Measurements from ENCODE around the gene GNA12. TPM values are rescaled to one million over a fixed set of nuclear protein-coding genes. Genes with fewer than 3 reads are reported as not detected.

The GNA12 gene
- total and polyA plus RNA-seq, 11 donors, result 10.7 to 56.5 (median 34.9) TPM

GRCh38 chr7:2803755-2804154 lies 40.4 kb downstream of the GNA12 start:
- 93 to 97% (median 94%) methylated on average over 4 of the region's 4 CpGs for WGBS, 4 donors
- Histone ChIP-seq H3K4me3 (no peak overlapping the region), H3K9me3 (no peaks in the 10 kb centered on the region), H3K27me3 (no peaks in the 10 kb centered on the region), H3K27ac (peak overlapping the region in 11 of 12 donors; percentile 62 to 84 (median 78)), H3K36me3 (no peaks in the 10 kb centered on the region), H3K4me1 (peaks cover 0 to 67% (median 53%) of the 10 kb centered on the region in 12 donors)
- intact Hi-C loops (cut with DNase I), result loop anchor here in 6 of 10 donors (5.0 to 10.0 kb wide), 3 partner anchors 39 to 69 kb away; partner anchors contain the start of gene GNA12 (in 1 of the 6)
- TF ChIP-seq, protein P1, sequence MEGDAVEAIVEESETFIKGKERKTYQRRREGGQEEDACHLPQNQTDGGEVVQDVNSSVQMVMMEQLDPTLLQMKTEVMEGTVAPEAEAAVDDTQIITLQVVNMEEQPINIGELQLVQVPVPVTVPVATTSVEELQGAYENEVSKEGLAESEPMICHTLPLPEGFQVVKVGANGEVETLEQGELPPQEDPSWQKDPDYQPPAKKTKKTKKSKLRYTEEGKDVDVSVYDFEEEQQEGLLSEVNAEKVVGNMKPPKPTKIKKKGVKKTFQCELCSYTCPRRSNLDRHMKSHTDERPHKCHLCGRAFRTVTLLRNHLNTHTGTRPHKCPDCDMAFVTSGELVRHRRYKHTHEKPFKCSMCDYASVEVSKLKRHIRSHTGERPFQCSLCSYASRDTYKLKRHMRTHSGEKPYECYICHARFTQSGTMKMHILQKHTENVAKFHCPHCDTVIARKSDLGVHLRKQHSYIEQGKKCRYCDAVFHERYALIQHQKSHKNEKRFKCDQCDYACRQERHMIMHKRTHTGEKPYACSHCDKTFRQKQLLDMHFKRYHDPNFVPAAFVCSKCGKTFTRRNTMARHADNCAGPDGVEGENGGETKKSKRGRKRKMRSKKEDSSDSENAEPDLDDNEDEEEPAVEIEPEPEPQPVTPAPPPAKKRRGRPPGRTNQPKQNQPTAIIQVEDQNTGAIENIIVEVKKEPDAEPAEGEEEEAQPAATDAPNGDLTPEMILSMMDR (IDR thresholded peaks at IDR 0.05), result no peak
- TF ChIP-seq POLR2A (IDR thresholded peaks at IDR 0.05), result no peak
- ATAC-seq (no peak), DNase-seq (no peak)

DNA sequence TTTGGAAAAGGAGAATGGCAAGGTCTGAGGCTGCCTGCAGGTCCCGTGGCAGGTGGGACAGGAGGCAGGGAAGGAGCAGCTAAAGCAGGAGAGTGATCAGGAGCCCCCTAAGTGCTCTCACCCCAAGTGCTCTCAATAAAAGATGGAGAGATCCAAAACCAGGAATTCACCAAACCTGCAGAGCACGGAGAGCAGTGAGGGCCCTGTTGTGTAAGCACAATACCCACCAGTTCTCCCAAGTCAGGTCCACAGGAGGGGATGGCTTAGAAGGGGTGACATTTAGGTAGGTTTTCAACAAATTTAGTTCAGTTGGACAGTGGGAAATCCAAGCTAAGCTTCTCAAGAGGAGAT lies 40.8 kb downstream of the GNA12 start:
- no peak for DNase-seq
- H3K9me3 ChIP-seq, result no peaks in the 10 kb centered on the region
- 59 to 76% (median 64%) methylated on average over 2 of the region's 2 CpGs for WGBS, 4 donors
- no peaks in the 10 kb centered on the region for H3K36me3 ChIP-seq
- H3K27ac ChIP-seq, result peak overlapping the region; percentile 48 to 84 (median 78)
- intact Hi-C loops (cut with DNase I), result loop anchor here in 6 of 10 donors (5.0 to 10.0 kb wide), 3 partner anchors 39 to 69 kb away; partner anchors contain the start of gene GNA12 (in 1 of the 6)
- peaks cover 0 to 66% (median 53%) of the 10 kb centered on the region in 12 donors for H3K4me1 ChIP-seq
- no peak for TF ChIP-seq POLR2A (IDR thresholded peaks at IDR 0.05)
- TF ChIP-seq, protein P1 (IDR thresholded peaks at IDR 0.05), result no peak
- ATAC-seq, result peak in 2 of 4 donors; percentile 2 to 3
- H3K27me3 ChIP-seq, result no peaks in the 10 kb centered on the region
- H3K4me3 ChIP-seq, result peak overlapping the region in 6 of 12 donors; percentile 1 to 37 (median 16)

DNA sequence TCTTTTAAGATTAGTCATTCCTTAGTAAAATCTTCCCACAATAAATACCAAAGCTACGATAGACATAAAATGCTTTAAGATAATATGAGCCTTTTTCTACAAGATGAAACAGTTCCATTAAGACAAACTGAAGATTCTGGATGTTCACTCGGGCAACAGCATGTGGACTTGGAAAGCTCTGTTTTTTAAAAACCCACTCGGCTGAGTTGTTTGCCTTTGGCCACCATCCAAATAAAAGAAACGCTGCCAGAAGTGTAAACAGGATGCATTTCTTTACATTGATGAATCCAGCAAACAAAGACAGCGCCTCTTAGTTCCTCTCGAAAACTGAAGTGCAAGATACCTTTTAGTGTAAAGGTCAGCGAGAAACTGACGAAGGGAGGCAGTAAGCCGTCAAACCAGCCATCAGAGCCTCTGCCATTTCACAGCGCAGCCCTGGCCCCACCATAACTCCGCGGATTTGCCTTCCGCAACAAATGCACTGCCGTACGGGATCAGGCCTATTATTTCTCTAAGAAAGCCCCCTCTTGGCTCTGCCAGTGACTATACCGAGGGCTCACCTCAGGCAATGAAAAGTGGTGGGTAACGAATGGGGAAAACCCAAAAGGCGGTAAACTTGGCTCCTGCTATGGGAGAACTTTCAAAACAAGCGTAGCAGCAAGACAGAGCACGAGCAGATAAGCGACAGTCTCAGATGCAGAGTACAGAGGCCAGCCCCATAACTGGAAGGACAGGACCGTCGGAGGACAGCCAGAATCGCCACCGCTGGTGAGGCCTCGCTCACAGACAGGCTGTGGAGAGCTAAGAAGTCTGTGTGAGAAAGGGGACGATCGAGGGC lies 41.4 kb downstream of the GNA12 start:
- intact Hi-C loops (cut with DNase I), result loop anchor here in 6 of 10 donors (5.0 to 10.0 kb wide), 3 partner anchors 40 to 68 kb away; partner anchors contain the start of gene GNA12 (in 1 of the 6)
- H3K4me1 ChIP-seq, result peaks cover 0 to 66% (median 53%) of the 10 kb centered on the region in 12 donors
- no peaks in the 10 kb centered on the region for H3K36me3 ChIP-seq
- peak overlapping the region in 9 of 12 donors; percentile 1 to 37 (median 17) for H3K4me3 ChIP-seq
- H3K27me3 ChIP-seq, result no peaks in the 10 kb centered on the region
- DNase-seq (peak in 3 of 5 donors; percentile 48 to 69 (median 67)), ATAC-seq (peak; percentile 54 to 78 (median 64))
- H3K27ac ChIP-seq, result peak overlapping the region; percentile 48 to 84 (median 78)
- TF ChIP-seq, protein P1 (IDR thresholded peaks at IDR 0.05), result no peak
- TF ChIP-seq POLR2A (IDR thresholded peaks at IDR 0.05), result no peak
- 31 to 43% (median 40%) methylated on average over 28 of the region's 28 CpGs for WGBS, 4 donors
- no peaks in the 10 kb centered on the region for H3K9me3 ChIP-seq

GRCh38 chr7:2802101-2802500 lies 42.0 kb downstream of the GNA12 start:
- no peaks in the 10 kb centered on the region for H3K9me3 ChIP-seq
- peak overlapping the region in 10 of 12 donors; percentile 54 to 84 (median 78) for H3K27ac ChIP-seq
- no peaks in the 10 kb centered on the region for H3K36me3 ChIP-seq
- intact Hi-C loops (cut with DNase I), result loop anchor here in 6 of 10 donors (5.0 to 10.0 kb wide), 3 partner anchors 40 to 67 kb away; partner anchors contain the start of gene GNA12 (in 1 of the 6)
- H3K27me3 ChIP-seq, result no peaks in the 10 kb centered on the region
- WGBS, 4 donors, result 38 to 52% (median 48%) methylated on average over 2 of the region's 2 CpGs
- peak overlapping the region in 2 of 12 donors; percentile 13 to 37 for H3K4me3 ChIP-seq
- no peak for DNase-seq
- H3K4me1 ChIP-seq, result peaks cover 0 to 71% (median 55%) of the 10 kb centered on the region in 12 donors
- ATAC-seq, result no peak
- TF ChIP-seq POLR2A (IDR thresholded peaks at IDR 0.05), result no peak
- TF ChIP-seq, protein P1 (IDR thresholded peaks at IDR 0.05), result no peak
